H1 (cell line): ENCODE data around the gene HMHB1. TPM values are rescaled to one million over a fixed set of nuclear protein-coding genes. Genes with fewer than 3 reads are reported as not detected.

Experiments used
- CTCF ChIA-PET: fragments of 300-600 bp; sonication (Branson Sonifier 250); formaldehyde crosslinking; loops from one replicate; lab custom pipeline; 2021; ENCODE audit not compliant: partially characterized antibody; lab: Charles Lee
- POLR2A ChIA-PET: fragments of 300-600 bp; sonication (Branson Sonifier 250); formaldehyde crosslinking; loops from one replicate; lab custom pipeline; 2021; ENCODE audit warnings: inconsistent platforms; ENCODE audit not compliant: partially characterized antibody; lab: Charles Lee
- DNase-seq, 2 experiments: peaks; one replicate each; pipeline versions ENCODE4 v3.0.0 to v3.0.0-alpha.2; 2010 to 2022; ENCODE audit warnings: low spot score in 2 of 2, low read depth in 1 of 2, mixed read lengths in 1 of 2
- FAIRE-seq: peaks from 2 replicates; lab custom pipeline; 2011; peaks lifted over from hg19 to GRCh38; lab: Jason Lieb, UNC
- H2AFZ ChIP-seq: 2 replicates; pipeline ENCODE4 v1.8.1; 2012; ENCODE audit warnings: low read length, inconsistent platforms
- H2AK5ac ChIP-seq: 2 replicates; pipeline ENCODE4 v1.6.1; 2013; ENCODE audit warnings: low read depth, low read length
- H2BK120ac ChIP-seq: replicated peaks from 2 replicates; pipeline ENCODE3; 2013; ENCODE audit warnings: low read depth, low read length, inconsistent platforms
- H2BK12ac ChIP-seq: 2 replicates; pipeline ENCODE4 v1.6.1; 2013; ENCODE audit warnings: low read depth, low read length
- H2BK15ac ChIP-seq: 2 replicates; pipeline ENCODE4 v1.6.1; 2013; ENCODE audit warnings: low read length
- H2BK20ac ChIP-seq: 2 replicates; pipeline ENCODE4 v1.6.1; 2013; ENCODE audit warnings: low read length
- H2BK5ac ChIP-seq: 2 replicates; pipeline ENCODE4 v1.6.1; 2013; ENCODE audit warnings: low read depth, low read length
- H3K14ac ChIP-seq: 2 replicates; pipeline ENCODE4 v1.6.1; 2013; ENCODE audit warnings: inconsistent platforms; ENCODE audit not compliant: insufficient read length
- H3K18ac ChIP-seq: 2 replicates; pipeline ENCODE4 v1.6.1; 2013; ENCODE audit warnings: low read length; ENCODE audit errors: extremely low read depth
- H3K23ac ChIP-seq: 2 replicates; pipeline ENCODE4 v1.6.1; 2013; ENCODE audit warnings: inconsistent platforms; ENCODE audit not compliant: insufficient read length
- H3K23me2 ChIP-seq: 2 replicates; pipeline ENCODE4 v1.6.1; 2013; ENCODE audit warnings: low read depth, low read length
- H3K27ac ChIP-seq: 2 replicates; pipeline ENCODE4 v1.6.1; 2011; ENCODE audit warnings: low read depth, low read length, inconsistent platforms
- H3K27me3 ChIP-seq, 4 experiments: replicated peaks in 1 of 4; 1 replicate in 1 of 4; 2 replicates in 3 of 4; pipeline versions ENCODE4 v1.6.1 to v1.8.1; 2011 to 2013; ENCODE audit warnings: low read length in 3 of 4, mild to moderate bottlenecking in 3 of 4, inconsistent platforms in 2 of 4, mixed read lengths in 2 of 4, moderate library complexity in 1 of 4; ENCODE audit not compliant: control insufficient read depth in 3 of 4, insufficient read depth in 3 of 4; ENCODE audit errors: extremely low read depth in 1 of 4
- H3K36me3 ChIP-seq, 4 experiments: 2 replicates each; pipeline versions ENCODE4 v1.6.1 to v1.8.1; 2011 to 2013; ENCODE audit warnings: mild to moderate bottlenecking in 4 of 4, low read length in 3 of 4, moderate library complexity in 2 of 4, control low read depth in 1 of 4, inconsistent platforms in 1 of 4; ENCODE audit not compliant: insufficient read depth in 4 of 4, control insufficient read depth in 2 of 4
- H3K4ac ChIP-seq: replicated peaks from 2 replicates; pipeline ENCODE3; 2013; ENCODE audit warnings: low read length, low read depth, mixed read lengths, inconsistent platforms; ENCODE audit not compliant: insufficient read length
- H3K4me1 ChIP-seq, 4 experiments: replicated peaks in 1 of 4; 1 replicate in 1 of 4; 2 replicates in 3 of 4; pipeline versions ENCODE4 v1.6.1 to v1.8.1; 2011 to 2013; ENCODE audit warnings: low read length in 3 of 4, inconsistent platforms in 2 of 4, mixed read lengths in 1 of 4; ENCODE audit not compliant: insufficient read depth in 4 of 4, control insufficient read depth in 3 of 4
- H3K4me2 ChIP-seq, 2 experiments: 2 replicates each; pipeline versions ENCODE4 v1.6.1 to v1.8.1; 2011 to 2013; ENCODE audit warnings: low read depth in 2 of 2, low read length in 2 of 2, control low read depth in 1 of 2, inconsistent platforms in 1 of 2, mild to moderate bottlenecking in 1 of 2; ENCODE audit not compliant: insufficient read depth in 1 of 2
- H3K4me3 ChIP-seq, 4 experiments: fragments of 200-600, 300-600 bp in 1 of 4; sonication (generic), shearing (Covaris generic), sonication (Bioruptor Twin) in 1 of 4; 2 replicates each; pipeline versions ENCODE4 v1.5.1 to v1.8.1; 2011 to 2016; ENCODE audit warnings: low read length in 4 of 4, low read depth in 3 of 4, control low read depth in 2 of 4, inconsistent platforms in 2 of 4, mild to moderate bottlenecking in 2 of 4, mixed read lengths in 1 of 4, moderate library complexity in 1 of 4; ENCODE audit not compliant: insufficient read depth in 2 of 4; ENCODE audit errors: extremely low read depth in 1 of 4
- H3K56ac ChIP-seq: replicated peaks from 2 replicates; pipeline ENCODE3; 2013; ENCODE audit warnings: low read depth, mild to moderate bottlenecking, mixed read lengths, low read length, inconsistent platforms; ENCODE audit not compliant: insufficient read length
- H3K79me1 ChIP-seq: 2 replicates; pipeline ENCODE4 v1.6.1; 2013; ENCODE audit warnings: low read depth, low read length, control low read depth
- H3K79me2 ChIP-seq, 2 experiments: 2 replicates each; pipeline versions ENCODE4 v1.6.1 to v1.8.1; 2012 to 2013; ENCODE audit warnings: low read length in 2 of 2, mild to moderate bottlenecking in 2 of 2, inconsistent platforms in 1 of 2; ENCODE audit not compliant: insufficient read depth in 2 of 2, control insufficient read depth in 1 of 2
- H3K9ac ChIP-seq, 4 experiments: replicated peaks in 1 of 4; 1 replicate in 1 of 4; 2 replicates in 3 of 4; pipeline versions ENCODE4 v1.6.1 to v1.8.1; 2011 to 2013; ENCODE audit warnings: low read depth in 3 of 4, low read length in 3 of 4, control low read depth in 2 of 4, mild to moderate bottlenecking in 2 of 4, moderate library complexity in 2 of 4, inconsistent platforms in 1 of 4; ENCODE audit errors: extremely low read depth in 1 of 4
- H3K9me3 ChIP-seq, 2 experiments: 2 replicates each; pipeline versions ENCODE4 v1.6.1 to v1.8.1; 2012 to 2013; ENCODE audit warnings: mild to moderate bottlenecking in 2 of 2, moderate library complexity in 2 of 2, control low read depth in 1 of 2, inconsistent platforms in 1 of 2, low read depth in 1 of 2, low read length in 1 of 2, mixed read lengths in 1 of 2; ENCODE audit not compliant: insufficient read depth in 2 of 2
- H4K20me1 ChIP-seq, 2 experiments: replicated peaks in 1 of 2; 2 replicates each; pipeline versions ENCODE3 to v1.8.1; 2011 to 2013; ENCODE audit warnings: inconsistent platforms in 2 of 2, low read length in 2 of 2, mild to moderate bottlenecking in 1 of 2; ENCODE audit not compliant: insufficient read depth in 2 of 2, control insufficient read depth in 1 of 2
- H4K5ac ChIP-seq: 2 replicates; pipeline ENCODE4 v1.6.1; 2013; ENCODE audit warnings: low read length, low read depth, mixed read lengths, inconsistent platforms; ENCODE audit not compliant: insufficient read length
- H4K8ac ChIP-seq: 2 replicates; pipeline ENCODE4 v1.8.0; 2013; ENCODE audit warnings: mild to moderate bottlenecking, moderate library complexity, low read length, inconsistent platforms; ENCODE audit not compliant: insufficient read depth; ENCODE audit errors: extremely low read depth
- H4K91ac ChIP-seq: replicated peaks from 2 replicates; pipeline ENCODE3; 2013; ENCODE audit warnings: low read length, mixed read lengths, inconsistent platforms; ENCODE audit not compliant: insufficient read length
- BACH1 ChIP-seq: IDR thresholded peaks from 2 replicates; pipeline ENCODE4 v1.6.1; 2012; ENCODE audit warnings: low read length, improper control_type of control experiment
- CBX8 ChIP-seq: fragments of 300-800, 300-1000 bp; sonication (generic); IDR thresholded peaks from 2 replicates; pipeline ENCODE4 v1.7.1; 2016; ENCODE audit warnings: low read depth, low read length, borderline replicate concordance
- EGR1 ChIP-seq: IDR thresholded peaks from 2 replicates; pipeline ENCODE4 v1.6.1; 2011; ENCODE audit warnings: low read depth, low read length, borderline replicate concordance
- MAFK ChIP-seq: IDR thresholded peaks from 2 replicates; pipeline ENCODE4 v1.6.1; 2012; ENCODE audit warnings: low read depth, mild to moderate bottlenecking, improper control_type of control experiment, low read length
- NRF1 ChIP-seq: IDR thresholded peaks from 2 replicates; pipeline ENCODE4 v1.6.1; 2011; ENCODE audit warnings: mild to moderate bottlenecking, low read depth, low read length, improper control_type of control experiment
- RBBP5 ChIP-seq: IDR thresholded peaks from 2 replicates; pipeline ENCODE4 v1.7.1; 2012; ENCODE audit warnings: low read depth, mild to moderate bottlenecking, inconsistent platforms, low read length, moderate library complexity, borderline replicate concordance
- SP1 ChIP-seq: IDR thresholded peaks from 2 replicates; pipeline ENCODE4 v1.6.1; 2011; ENCODE audit warnings: low read depth, low read length
- TBP ChIP-seq: IDR thresholded peaks from 2 replicates; pipeline ENCODE4 v1.6.1; 2011; ENCODE audit warnings: low read depth, low read length, improper control_type of control experiment
- WGBS, 2 experiments: shearing (Covaris generic) in 1 of 2; methylation state at CpG; one replicate each; pipeline versions ENCODE4 v1.1.6 to v1.1.7; 2013 to 2015; ENCODE audit warnings: low lambda C conversion rate in 2 of 2, mixed read lengths in 2 of 2, inconsistent platforms in 1 of 2, low coverage in 1 of 2, missing lambda C conversion rate in 1 of 2; ENCODE audit not compliant: insufficient replicate concordance in 2 of 2, insufficient coverage in 1 of 2, insufficient read length in 1 of 2; ENCODE audit errors: extremely low coverage in 1 of 2, missing lambda C conversion rate in 1 of 2; 5-methylcytosine and 5-hydroxymethylcytosine counted together
- polyA plus RNA-seq, 7 experiments: library from polyadenylated mRNA; depleted of rRNA in 3 of 7; stranded (reverse) in 5 of 7; unstranded in 2 of 7; fragments of >200 nt in 5 of 7; fragments of 200-250 nt in 2 of 7; gene quantifications; 1 replicate in 5 of 7; 2 replicates in 1 of 7; 4 replicates in 1 of 7; pipeline versions ENCODE4 v1.2.1 to v1.2.3, GENCODE V29; 2011 to 2013; ENCODE audit warnings: missing spikeins in 2 of 7, mixed read lengths in 2 of 7
- total RNA-seq: library from RNA; stranded (reverse); fragmentation: NEBNext Ultra II Directional; extraction: Animal tissue kit (Norgen Biotek cat#: 25700); gene quantifications from 2 replicates; pipeline ENCODE4 v1.2.1, GENCODE V29; 2021

HMHB1 gene
- total and polyA plus RNA-seq, 2 of the 8 experiments (the other 6 are each of a cell fraction or from before 2014, with no cell fraction given), result not detected

DNA sequence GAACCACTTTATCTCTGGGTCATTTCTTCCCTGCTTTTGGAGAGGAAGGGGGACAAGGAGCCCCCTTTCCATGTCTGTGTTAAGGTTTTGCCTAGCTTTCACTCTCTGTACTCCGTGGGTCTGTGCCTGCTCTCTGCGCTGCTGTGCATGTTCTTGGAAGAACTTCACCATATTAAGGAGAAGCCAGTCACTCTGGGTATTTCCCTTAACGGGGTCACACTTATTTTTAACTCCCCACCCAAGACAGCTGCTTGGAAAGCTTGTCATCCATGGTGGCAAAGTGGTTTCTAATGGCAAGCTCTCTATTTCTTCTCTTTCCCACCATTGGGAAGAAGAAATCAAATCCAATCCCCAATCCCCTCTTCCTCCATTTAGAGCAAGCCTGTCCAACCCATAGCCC is 44.8 kb upstream of the HMHB1 start:
- Histone ChIP-seq H3K79me1 (no peaks in the 10 kb centered on the region), H2BK120ac (no peak overlapping the region), H3K9ac (no peak overlapping the region), H2AK5ac (no peak overlapping the region), H4K20me1 (no peaks in the 10 kb centered on the region), H3K4me2 (no peak overlapping the region), H3K4me3 (no peak overlapping the region), H4K5ac (no peak overlapping the region), H3K23ac (no peak overlapping the region), H3K9me3 (no peaks in the 10 kb centered on the region), H4K8ac (no peak overlapping the region), H2AFZ (no peak overlapping the region), H3K18ac (no peak overlapping the region), H3K4me1 (no peaks in the 10 kb centered on the region), H3K27ac (no peak overlapping the region), H3K23me2 (no peaks in the 10 kb centered on the region), H2BK20ac (no peak overlapping the region), H4K91ac (no peak overlapping the region), H2BK12ac (no peak overlapping the region), H2BK15ac (no peak overlapping the region), H3K36me3 (no peaks in the 10 kb centered on the region), H3K56ac (no peak overlapping the region), H2BK5ac (no peak overlapping the region), H3K4ac (no peak overlapping the region), H3K27me3 (no peaks in the 10 kb centered on the region), H3K79me2 (no peaks in the 10 kb centered on the region), H3K14ac (no peak overlapping the region)
- DNase-seq, result no peak
- TF ChIP-seq EGR1 (no peak), MAFK (no peak), TBP (no peak), BACH1 (no peak), CBX8 (no peak), SP1 (no peak), RBBP5 (no peak), NRF1 (no peak)
- no peak for FAIRE-seq
- CTCF ChIA-PET, result interaction anchor here (1.0 to 2.6 kb wide), 2 partner anchors 9 to 72 kb away, joined by 3 to 9 read pairs; no protein-coding TSS in a partner anchor
- POLR2A ChIA-PET, result no interaction called here
- 95% methylated on average over 3 of the region's 3 CpGs; no CpG with 5 or more reads in 1 of the 2 experiments for WGBS, 2 experiments
